Activated T-cell treated with anti-CD3 and anti-CD28 coated beads, Interleukin-2, amount 50 U/mL, for 4 hours (primary cell): Measurements from ENCODE around the gene MMP26. TPM values are rescaled to one million over a fixed set of nuclear protein-coding genes. Genes with fewer than 3 reads are reported as not detected.

Source experiments
- ATAC-seq, 2 donors: fragments of 200-7000 bp; cut with Tn5 transposase; one replicate each; pipeline ENCODE4 v1.10.0; 2021
- DNase-seq: peaks from one replicate; pipeline ENCODE4 v3.0.0-alpha.2; 2020
- H3K27me3 Mint-ChIP-seq: one replicate; pipeline ENCODE4 v1.8.0; 2021; ENCODE audit warnings: low read depth, mixed read lengths
- H3K36me3 Mint-ChIP-seq: one replicate; pipeline ENCODE4 v1.8.0; 2022; ENCODE audit warnings: mixed read lengths; ENCODE audit not compliant: insufficient read depth
- H3K4me1 Mint-ChIP-seq: one replicate; pipeline ENCODE4 v1.8.0; 2021; ENCODE audit warnings: low read depth, mixed read lengths
- H3K4me3 Mint-ChIP-seq: one replicate; pipeline ENCODE4 v1.8.0; 2021; ENCODE audit warnings: mild to moderate bottlenecking, moderate library complexity, mixed read lengths
- H3K9me3 Mint-ChIP-seq: one replicate; pipeline ENCODE4 v1.8.0; 2021; ENCODE audit warnings: mixed read lengths
- total RNA-seq, 3 donors: library from RNA; stranded (reverse); gene quantifications; one replicate each; pipeline ENCODE4 v1.2.1, GENCODE V29; 2021

MMP26 gene
- not detected for total RNA-seq

DNA sequence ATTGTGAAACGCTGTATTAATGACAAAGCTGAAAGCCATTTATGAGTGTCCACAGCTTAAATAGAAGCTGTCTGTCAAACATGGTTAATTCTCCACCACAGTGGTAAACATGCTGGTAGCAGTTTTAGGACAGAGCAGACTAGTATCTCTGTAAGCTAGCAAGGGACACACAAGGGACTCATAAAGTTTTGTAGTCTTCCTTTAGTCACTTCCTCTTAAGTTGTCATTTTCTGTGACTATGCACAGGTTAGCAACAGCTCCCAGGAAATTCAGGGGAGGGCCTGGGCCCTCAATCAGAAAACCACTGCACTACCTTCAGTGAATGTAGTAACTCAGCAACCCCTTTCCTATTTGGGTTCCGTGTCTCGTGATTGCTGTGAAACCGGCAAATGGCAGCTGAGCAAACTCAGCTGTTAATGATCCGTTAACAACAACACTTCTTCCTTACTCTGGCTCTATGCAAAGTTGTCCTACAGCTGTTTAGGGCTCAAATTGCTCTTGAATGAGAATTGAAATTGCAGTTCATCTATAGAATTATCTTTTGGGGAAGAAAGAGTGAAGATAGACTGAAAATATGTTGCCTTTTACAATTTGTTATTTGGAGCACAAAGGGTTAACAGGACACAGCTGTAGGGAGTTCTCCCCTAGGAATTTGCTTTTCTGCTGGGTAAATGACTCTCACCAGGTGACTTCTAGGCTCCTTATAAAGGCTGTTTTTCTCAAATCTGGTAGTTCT, at the start of gene MMP26:
MMP26 (plus strand) TSS at position 731 of the 736 bp plus-strand sequence.
- Mint-ChIP-seq H3K4me1 (no peaks in the 10 kb centered on the region), H3K9me3 (no peaks in the 10 kb centered on the region), H3K4me3 (no peak within 1 kb of the TSS), H3K36me3 (no peaks in the 10 kb centered on the region), H3K27me3 (peaks cover 5% of the 10 kb centered on the region)
- ATAC-seq (no peak), DNase-seq (no peak)

DNA sequence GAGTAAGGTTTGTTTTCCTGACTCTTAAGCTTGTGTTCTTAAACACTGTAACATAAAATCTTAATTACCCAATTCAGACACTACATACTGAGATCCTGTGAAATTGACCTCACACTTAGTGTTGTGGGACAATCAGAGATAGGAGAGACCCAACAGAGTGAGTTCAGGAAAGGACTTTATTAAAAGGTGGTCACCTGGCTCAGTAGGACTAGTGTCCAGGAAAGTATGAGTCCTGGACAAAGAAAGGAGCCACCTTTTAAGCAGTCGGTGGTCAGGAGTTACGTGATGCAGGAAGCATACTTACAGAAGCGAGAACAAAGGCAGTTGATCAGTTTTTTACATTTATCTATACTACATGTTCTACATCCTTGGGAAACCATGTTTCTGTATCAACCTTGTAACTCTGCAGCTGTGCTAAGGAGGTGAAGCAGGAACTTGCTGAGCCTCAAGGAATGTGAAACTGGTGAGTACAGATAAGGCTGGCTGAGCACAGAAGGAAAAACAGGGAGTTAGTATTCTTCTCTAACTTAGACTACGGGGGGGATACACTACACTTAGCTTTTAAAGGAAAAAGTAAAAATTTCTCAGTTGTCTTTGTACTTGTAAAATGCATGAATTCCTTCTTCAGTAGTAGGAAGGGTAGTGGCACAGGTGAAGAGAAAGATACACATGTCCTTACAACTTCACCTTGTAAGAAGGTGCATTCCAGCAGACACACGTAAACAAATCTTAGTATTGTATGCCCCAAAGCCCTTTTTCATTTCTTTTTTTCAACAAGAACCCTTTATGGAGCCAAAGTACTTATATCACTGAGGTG, 45.7 kb upstream of the MMP26 start:
- H3K36me3 Mint-ChIP-seq, result no peaks in the 10 kb centered on the region
- H3K27me3 Mint-ChIP-seq, result peaks cover 12% of the 10 kb centered on the region
- DNase-seq (no peak), ATAC-seq (no peak)
- H3K4me1 Mint-ChIP-seq, result no peaks in the 10 kb centered on the region
- H3K9me3 Mint-ChIP-seq, result no peaks in the 10 kb centered on the region
- no peak overlapping the region for H3K4me3 Mint-ChIP-seq

GRCh38 chr11:4662876-4663275, 41.7 kb upstream of the MMP26 start:
- H3K9me3 Mint-ChIP-seq, result no peaks in the 10 kb centered on the region
- DNase-seq (no peak), ATAC-seq (no peak)
- no peaks in the 10 kb centered on the region for H3K36me3 Mint-ChIP-seq
- H3K4me1 Mint-ChIP-seq, result no peaks in the 10 kb centered on the region
- no peak overlapping the region for H3K4me3 Mint-ChIP-seq
- peaks cover 12% of the 10 kb centered on the region for H3K27me3 Mint-ChIP-seq

DNA sequence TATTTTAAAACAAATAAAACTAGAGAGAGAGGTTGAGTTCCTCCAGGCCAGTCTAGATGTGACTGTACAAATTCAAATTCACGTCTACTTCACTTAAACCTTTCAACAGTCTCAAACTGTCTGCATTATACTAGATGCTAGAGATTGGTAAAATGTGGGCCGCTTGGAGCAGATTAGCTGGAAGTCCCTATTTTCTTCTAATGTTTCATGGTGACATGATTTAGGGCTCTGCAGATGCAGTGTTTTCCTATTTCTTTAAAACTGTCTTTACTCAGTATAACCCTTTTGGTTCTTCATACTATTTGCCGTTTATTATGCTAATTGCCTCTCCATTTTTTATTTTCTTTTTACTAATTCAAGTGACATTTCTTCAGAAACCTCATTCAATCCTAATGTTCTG, 40.4 kb upstream of the MMP26 start:
- H3K4me1 Mint-ChIP-seq, result no peaks in the 10 kb centered on the region
- H3K9me3 Mint-ChIP-seq, result no peaks in the 10 kb centered on the region
- ATAC-seq (no peak), DNase-seq (no peak)
- H3K27me3 Mint-ChIP-seq, result peaks cover 14% of the 10 kb centered on the region
- no peak overlapping the region for H3K4me3 Mint-ChIP-seq
- H3K36me3 Mint-ChIP-seq, result no peaks in the 10 kb centered on the region

- no peaks in the 10 kb centered on the region for H3K4me1 Mint-ChIP-seq
- no peak for DNase-seq
Measured at GRCh38 chr11:4664786-4665185, 39.8 kb upstream of the MMP26 start.

DNA sequence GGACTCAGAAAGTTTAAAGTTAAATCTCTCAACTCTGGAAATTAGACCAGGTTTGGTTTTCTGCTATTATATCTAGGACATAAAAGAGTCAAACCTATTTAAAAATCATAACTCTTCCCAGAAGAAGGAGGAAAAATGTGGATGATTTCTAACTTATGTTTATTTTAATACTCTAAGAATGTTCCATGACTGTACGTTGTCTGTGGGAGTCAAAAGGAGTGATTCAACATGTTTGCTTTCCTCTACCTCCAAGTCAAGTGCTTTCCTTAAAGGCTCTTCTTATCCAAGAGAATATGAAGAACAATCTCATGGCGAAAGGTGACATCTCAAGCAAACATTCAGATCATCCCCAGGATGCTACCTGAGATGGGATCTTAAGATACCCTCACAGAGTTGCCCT, 39.2 kb upstream of the MMP26 start:
- DNase-seq, result no peak
- no peaks in the 10 kb centered on the region for H3K4me1 Mint-ChIP-seq
- H3K4me3 Mint-ChIP-seq, result no peak overlapping the region
- ATAC-seq, result no peak
- peaks cover 14% of the 10 kb centered on the region for H3K27me3 Mint-ChIP-seq
- H3K9me3 Mint-ChIP-seq, result no peaks in the 10 kb centered on the region
- H3K36me3 Mint-ChIP-seq, result no peaks in the 10 kb centered on the region

More at GRCh38 chr11:4664786-4665185, 39.8 kb upstream of the MMP26 start:
- H3K9me3 Mint-ChIP-seq, result no peaks in the 10 kb centered on the region
- no peaks in the 10 kb centered on the region for H3K36me3 Mint-ChIP-seq
- ATAC-seq, result no peak
- peaks cover 14% of the 10 kb centered on the region for H3K27me3 Mint-ChIP-seq
- H3K4me3 Mint-ChIP-seq, result no peak overlapping the region

DNA sequence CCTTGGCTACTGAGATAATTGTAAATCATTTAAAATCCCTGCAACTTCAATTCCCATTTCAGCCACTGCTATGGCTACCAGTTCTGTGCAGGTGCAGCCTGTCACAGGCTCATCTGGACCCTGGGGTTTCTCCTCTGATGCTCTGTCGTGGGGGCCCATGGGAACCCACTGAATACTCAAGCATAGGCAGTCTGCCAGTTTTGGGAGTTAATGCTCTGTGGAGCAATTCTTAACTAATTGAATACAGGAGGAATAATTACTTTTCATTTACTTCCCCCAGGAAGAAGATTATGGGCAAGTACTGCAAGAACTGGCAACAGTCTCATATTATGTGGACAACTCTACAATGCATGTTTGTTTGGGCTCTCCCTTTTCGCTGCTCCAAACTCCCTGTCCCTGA, 32.8 kb upstream of the MMP26 start:
- ATAC-seq (no peak), DNase-seq (no peak)
- no peak overlapping the region for H3K4me3 Mint-ChIP-seq
- H3K36me3 Mint-ChIP-seq, result no peaks in the 10 kb centered on the region
- no peaks in the 10 kb centered on the region for H3K9me3 Mint-ChIP-seq
- H3K27me3 Mint-ChIP-seq, result peaks cover 29% of the 10 kb centered on the region
- H3K4me1 Mint-ChIP-seq, result no peaks in the 10 kb centered on the region

GRCh38 chr11:4672470-4672869, 32.1 kb upstream of the MMP26 start:
- DNase-seq, result no peak
- Mint-ChIP-seq H3K27me3 (peaks cover 29% of the 10 kb centered on the region), H3K4me1 (no peaks in the 10 kb centered on the region), H3K4me3 (no peak overlapping the region), H3K36me3 (no peaks in the 10 kb centered on the region), H3K9me3 (no peaks in the 10 kb centered on the region)
- no peak for ATAC-seq

DNA sequence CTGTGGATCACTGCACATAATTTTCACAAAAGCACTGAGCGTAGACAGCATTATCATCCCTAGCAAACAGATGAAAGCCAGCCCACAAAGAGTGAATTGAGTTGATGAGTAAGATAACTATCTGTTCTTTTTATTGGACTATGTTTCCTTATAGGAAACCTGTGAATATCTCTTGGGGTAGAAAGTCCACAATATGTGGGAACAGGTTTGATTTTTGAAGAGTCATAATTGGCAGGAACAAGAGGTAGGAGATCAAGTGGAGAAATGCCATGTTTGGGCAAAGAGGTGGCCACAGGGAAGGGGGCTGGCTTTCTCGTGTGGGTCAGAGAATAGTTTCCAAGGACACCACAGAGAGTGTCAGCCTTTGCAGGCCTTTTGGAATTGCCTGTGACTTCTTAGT, 30.8 kb upstream of the MMP26 start:
- no peaks in the 10 kb centered on the region for H3K36me3 Mint-ChIP-seq
- peaks cover 27% of the 10 kb centered on the region for H3K27me3 Mint-ChIP-seq
- H3K4me3 Mint-ChIP-seq, result no peak overlapping the region
- ATAC-seq, result no peak
- no peaks in the 10 kb centered on the region for H3K4me1 Mint-ChIP-seq
- no peak for DNase-seq
- H3K9me3 Mint-ChIP-seq, result no peaks in the 10 kb centered on the region

DNA sequence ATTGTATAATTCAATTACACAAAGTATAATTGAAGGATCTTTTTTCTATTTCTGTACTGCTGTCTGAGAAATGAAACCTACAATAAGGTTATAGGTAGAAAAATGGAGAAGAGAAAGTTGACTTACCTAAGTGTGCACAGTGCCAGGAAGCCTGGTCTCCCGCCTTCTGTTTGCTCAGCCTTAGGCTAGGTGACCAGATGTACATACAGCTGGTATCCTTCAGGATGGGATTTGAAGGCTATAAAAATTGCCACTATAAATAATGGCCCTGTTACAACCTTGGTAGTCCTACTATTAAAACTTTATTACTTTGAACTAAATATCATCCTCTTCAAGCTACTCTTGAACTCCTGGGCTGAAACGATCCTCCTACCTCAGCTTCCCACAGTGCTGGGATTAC, 26.6 kb upstream of the MMP26 start:
- H3K36me3 Mint-ChIP-seq, result no peaks in the 10 kb centered on the region

GRCh38 chr11:4680341-4680740, 24.2 kb upstream of the MMP26 start:
- Mint-ChIP-seq H3K27me3 (peaks cover 15% of the 10 kb centered on the region), H3K9me3 (no peaks in the 10 kb centered on the region)

More for the DNA sequence above, 26.6 kb upstream of the MMP26 start:
- peaks cover 24% of the 10 kb centered on the region for H3K27me3 Mint-ChIP-seq
- H3K4me1 Mint-ChIP-seq, result no peaks in the 10 kb centered on the region
- DNase-seq, result no peak
- no peak overlapping the region for H3K4me3 Mint-ChIP-seq
- ATAC-seq, result no peak
- no peaks in the 10 kb centered on the region for H3K9me3 Mint-ChIP-seq

DNA sequence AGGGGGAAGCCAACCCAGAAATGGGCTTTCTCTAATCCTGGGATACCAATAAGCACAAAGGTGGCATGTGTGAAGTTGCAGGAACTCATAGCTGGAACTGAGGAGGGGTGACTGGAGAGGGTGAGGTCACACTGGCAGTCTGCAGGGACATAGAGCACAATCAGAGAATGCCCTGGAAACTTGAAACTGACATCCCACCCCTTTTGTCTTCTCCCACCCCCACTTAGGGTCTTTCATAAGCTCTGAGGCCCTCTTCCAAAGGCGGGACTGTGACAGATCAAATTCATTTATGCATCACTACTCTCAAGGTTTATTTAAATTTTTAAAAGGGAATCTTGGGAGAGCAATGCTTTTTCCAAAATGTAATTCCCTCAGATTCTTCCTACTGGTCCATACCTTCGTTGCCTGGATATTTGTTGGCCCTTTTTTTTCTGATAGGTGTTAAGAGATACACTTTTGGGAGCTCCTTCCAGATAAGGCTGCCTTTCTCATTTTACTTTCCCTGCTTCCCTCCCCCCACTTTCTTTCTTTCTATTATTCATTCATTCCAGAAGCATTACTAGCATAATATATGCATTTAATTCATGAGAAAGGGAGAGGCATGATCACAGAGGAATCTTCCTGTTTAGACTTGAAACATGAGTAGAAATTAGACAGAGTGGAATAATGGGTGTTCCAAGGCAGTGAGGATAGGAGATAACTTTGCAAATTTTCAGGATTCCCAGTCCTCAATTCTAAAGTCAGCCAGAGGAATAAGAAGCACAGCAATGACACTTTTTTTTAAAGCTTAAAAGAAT, 21.8 kb upstream of the MMP26 start:
- no peak for DNase-seq

More at GRCh38 chr11:4680341-4680740, 24.2 kb upstream of the MMP26 start:
- ATAC-seq (no peak), DNase-seq (no peak)
- H3K4me1 Mint-ChIP-seq, result no peaks in the 10 kb centered on the region
- no peak overlapping the region for H3K4me3 Mint-ChIP-seq
- no peaks in the 10 kb centered on the region for H3K36me3 Mint-ChIP-seq

DNA sequence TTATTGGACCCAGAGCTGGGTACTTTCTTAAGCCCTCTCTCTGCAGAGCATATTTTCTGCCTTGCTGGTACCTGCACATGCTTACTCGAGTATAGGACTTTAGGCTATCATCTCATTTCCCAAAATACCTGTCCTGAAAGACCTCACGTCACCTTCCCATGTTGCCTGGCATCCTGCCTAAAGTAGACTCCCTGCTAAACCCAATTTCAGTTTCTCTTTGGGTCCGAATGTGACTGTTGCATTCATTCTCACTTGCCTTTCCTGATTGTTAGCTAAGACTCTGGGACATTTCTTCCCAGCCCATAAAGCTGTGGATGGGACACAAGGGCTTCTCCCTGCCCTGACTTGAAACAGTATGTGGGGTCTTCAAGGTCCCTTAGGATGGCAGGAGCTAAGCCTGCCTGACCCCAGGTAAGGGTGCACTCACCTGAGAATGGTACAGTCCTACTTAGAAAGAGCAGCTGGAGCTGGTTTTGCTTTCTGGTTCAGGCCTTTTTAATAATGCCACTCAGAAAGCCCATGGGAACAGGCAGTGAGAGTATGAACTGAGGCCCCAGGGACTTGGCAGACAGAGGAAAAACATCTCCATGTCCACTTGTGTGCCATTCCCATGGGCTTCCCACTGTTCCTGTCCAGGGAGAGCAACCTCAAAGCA, 19.8 kb upstream of the MMP26 start:
- Mint-ChIP-seq H3K27me3 (peaks cover 6% of the 10 kb centered on the region), H3K4me3 (no peak overlapping the region), H3K36me3 (no peaks in the 10 kb centered on the region), H3K9me3 (no peaks in the 10 kb centered on the region), H3K4me1 (no peaks in the 10 kb centered on the region)
- ATAC-seq (no peak), DNase-seq (no peak)

More for the DNA sequence above, 21.8 kb upstream of the MMP26 start:
- no peak for ATAC-seq
- no peak overlapping the region for H3K4me3 Mint-ChIP-seq
- H3K9me3 Mint-ChIP-seq, result no peaks in the 10 kb centered on the region
- peaks cover 8% of the 10 kb centered on the region for H3K27me3 Mint-ChIP-seq
- H3K36me3 Mint-ChIP-seq, result no peaks in the 10 kb centered on the region
- no peaks in the 10 kb centered on the region for H3K4me1 Mint-ChIP-seq

GRCh38 chr11:4695442-4695841, 9.1 kb upstream of the MMP26 start:
- no peak for DNase-seq
- no peaks in the 10 kb centered on the region for H3K4me1 Mint-ChIP-seq
- H3K4me3 Mint-ChIP-seq, result no peak overlapping the region
- H3K27me3 Mint-ChIP-seq, result peaks cover 8% of the 10 kb centered on the region
- no peak for ATAC-seq
- no peaks in the 10 kb centered on the region for H3K36me3 Mint-ChIP-seq
- no peaks in the 10 kb centered on the region for H3K9me3 Mint-ChIP-seq
